Activated naive CD4-positive, alpha-beta T cell (primary cell): Measurements from ENCODE around the gene PRPF6.
"Not testable (repeated sequence)": the region's sequence is repeated elsewhere in the genome, so short reads cannot be mapped to it uniquely, and the experiment has no call there.

Experiments
- DNase-seq, 4 experiments: peaks; one replicate each; lab custom pipeline; 2025; lab: John Stamatoyannopoulos, UW

PRPF6 gene

DNA sequence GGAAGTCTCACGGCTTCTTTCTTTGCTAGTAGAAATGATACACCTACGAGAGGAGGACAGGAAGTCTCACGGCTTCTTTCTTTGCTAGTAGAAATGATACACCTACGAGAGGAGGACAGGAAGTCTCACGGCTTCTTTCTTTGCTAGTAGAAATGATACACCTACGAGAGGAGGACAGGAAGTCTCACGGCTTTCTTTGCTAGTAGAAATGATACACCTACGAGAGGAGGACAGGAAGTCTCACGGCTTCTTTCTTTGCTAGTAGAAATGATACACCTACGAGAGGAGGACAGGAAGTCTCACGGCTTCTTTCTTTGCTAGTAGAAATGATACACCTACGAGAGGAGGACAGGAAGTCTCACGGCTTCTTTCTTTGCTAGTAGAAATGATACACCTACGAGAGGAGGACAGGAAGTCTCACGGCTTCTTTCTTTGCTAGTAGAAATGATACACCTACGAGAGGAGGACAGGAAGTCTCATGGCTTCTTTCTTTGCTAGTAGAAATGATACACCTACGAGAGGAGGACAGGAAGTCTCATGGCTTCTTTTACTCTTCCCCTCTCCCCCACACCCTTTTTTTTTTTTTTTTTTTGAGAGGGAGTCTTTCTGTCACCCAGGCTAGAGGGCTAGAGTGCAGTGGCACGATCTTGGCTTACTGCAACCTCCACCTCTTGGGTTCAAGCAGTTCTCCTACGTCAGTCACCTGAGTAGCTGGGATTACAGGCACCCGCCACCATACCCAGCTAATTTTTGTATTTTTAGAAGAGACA lies 31.6 kb downstream of the PRPF6 start:
- not testable (repeated sequence) for DNase-seq

DNA sequence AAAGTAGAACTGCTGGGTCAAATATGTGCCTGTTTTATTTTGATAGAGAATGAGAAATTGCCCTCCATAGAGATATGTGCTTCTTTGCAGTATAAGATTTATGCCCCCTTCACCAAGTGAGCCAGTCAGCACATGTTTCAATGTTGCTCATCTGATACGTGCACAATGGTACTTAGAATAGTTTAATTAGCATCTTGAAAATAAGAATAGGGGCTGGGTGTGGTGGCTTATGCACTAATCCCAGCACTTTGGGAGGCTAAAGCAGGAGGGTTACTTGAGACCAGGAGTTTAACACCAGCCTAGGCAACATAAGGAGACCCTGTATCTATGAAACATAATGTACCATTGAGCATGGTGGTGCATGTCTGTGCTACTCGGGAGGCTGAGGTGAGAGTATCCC lies 34.7 kb downstream of the PRPF6 start:
- DNase-seq = no peak

DNA sequence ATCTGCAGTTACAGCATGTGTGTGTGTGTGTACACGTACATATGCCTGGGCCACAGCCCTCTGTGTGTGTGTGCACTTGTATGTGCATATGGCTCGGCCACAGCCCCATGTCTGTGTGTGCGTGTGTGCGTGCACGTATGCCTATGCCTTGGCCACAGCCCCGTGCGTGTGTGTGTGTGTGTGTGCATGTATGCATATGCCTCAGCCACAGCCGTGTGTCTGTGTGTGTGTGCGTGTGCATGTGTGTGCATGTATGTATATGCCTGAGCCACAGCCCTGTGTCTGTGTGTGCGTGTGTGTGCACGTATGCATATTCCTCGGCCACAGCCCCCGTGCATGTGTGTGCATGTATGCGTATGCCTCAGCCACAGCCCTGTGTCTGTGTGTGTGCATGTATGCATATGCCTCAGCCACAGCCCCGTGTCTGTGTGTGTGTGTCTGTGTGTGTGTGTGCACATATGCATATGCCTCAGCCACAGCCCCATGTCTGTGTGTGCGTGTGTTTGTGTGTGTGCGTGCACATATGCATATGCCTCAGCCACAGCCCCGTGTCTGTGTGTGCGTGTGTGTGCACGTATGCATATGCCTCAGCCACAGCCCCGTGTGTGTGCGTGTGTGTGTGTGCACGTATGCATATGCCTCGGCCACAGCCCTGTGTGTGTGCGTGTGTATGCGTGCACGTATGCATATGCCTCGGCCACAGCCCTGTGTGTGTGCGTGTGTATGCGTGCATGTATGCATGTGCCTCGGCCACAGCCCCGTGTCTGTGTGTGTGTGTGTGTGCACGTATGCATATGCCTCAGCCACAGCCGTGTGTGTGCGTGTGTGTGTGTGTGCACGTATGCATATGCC lies 40.4 kb downstream of the PRPF6 start:
- DNase-seq = no peak

DNA sequence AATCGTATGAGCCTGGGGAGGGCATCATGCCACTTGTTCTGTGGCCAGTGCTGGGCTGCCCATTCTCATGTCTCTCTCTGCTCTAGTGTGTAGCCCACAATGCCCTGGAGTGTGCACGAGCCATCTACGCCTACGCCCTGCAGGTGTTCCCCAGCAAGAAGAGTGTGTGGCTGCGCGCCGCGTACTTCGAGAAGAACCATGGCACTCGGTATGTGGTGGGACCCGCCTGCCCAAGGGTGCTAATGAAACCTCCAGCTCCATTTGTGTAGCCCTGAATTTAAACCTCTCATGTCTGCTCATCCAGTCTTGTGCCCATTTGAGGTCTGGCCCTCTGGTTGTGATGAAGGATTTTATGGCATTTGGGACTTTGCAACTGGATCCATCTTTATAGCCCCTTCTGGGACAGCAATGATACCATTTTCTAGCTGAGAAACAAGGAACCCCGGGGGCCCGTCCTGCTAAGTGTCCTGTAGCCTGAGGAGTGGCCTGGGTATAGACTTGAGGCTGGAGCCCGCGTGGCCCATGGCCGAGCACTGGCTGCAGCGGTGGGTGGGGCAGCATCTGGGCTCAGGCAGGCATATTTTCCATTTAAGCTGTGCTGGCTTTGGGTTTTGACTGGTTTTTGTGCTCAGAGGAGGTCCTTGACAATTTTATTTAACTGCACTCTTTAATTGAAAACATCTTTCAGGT lies 41.9 kb downstream of the PRPF6 start:
- no peak for DNase-seq

DNA sequence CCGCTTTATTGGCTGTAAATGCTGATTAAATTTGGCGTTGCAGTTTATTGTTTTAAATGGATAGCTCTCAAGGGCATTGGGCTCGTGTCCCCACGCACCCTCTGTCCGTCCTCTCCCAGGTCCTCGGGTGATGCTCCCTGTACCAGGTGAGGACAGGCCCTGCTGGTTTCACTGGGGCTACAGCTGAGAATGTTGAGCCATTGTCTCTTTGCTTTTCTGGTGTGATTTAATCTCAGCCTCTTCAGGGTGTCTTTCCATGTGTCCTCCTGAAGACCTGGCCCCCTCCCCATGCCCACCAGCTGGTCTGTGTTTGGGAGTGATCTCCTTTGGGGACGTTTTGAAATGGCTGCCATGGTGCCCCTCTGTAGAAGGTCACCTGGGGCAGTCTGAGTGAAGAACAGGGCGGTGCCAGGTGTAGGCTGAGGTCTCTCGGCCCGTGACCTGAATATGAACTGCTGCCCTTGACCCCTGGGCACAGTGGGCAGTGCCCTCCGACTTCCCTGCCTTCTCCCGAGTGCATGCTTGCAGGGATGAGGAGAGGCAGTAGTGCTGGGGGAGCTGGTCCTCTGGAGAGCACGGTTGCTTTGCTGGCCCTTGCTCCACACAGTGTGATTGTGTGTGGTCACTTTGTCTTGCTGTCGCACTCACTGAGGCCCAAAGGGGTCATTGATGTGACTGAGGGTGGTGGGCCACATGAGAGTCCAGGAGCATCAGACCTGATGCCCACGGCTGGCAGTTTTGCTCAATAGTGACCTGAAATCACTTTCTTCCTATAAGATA lies 42.6 kb downstream of the PRPF6 start:
- no peak for DNase-seq

DNA sequence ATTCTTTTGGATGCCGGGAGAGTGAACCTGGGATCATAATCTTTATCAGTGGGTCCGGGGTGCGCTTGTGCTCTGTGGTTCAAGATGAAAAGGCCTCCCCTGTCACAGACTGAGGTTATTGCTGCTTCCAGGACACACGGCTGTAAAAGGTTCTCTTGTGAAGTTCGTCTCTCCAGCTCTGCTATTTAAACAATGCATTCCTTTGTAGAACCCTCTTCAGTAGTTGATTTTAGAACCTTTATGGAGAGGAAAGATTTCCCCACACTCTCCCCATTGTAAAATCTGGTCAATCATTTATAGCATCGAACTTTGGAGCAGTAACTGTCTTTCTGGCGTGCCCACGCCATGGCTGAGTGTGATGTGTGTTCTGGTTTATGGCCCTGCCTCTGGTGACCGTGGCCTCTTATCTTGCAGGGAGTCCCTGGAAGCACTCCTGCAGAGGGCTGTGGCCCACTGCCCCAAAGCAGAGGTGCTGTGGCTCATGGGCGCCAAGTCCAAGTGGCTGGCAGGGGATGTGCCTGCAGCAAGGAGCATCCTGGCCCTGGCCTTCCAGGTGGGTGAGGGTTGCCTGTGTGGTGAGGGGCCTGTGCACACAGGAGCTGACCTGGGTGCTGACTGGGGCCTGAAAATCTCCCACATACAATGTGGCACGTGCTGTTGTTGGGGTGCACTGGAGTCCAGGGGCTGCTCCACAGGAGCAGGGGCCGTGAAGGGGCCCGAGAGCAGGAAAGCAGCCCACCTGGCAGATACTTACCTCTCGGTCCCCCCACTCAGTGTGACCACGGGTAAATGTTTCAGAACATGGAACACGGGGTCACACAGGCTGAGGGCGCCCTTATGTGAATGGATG lies 43.4 kb downstream of the PRPF6 start:
- DNase-seq = no peak

DNA sequence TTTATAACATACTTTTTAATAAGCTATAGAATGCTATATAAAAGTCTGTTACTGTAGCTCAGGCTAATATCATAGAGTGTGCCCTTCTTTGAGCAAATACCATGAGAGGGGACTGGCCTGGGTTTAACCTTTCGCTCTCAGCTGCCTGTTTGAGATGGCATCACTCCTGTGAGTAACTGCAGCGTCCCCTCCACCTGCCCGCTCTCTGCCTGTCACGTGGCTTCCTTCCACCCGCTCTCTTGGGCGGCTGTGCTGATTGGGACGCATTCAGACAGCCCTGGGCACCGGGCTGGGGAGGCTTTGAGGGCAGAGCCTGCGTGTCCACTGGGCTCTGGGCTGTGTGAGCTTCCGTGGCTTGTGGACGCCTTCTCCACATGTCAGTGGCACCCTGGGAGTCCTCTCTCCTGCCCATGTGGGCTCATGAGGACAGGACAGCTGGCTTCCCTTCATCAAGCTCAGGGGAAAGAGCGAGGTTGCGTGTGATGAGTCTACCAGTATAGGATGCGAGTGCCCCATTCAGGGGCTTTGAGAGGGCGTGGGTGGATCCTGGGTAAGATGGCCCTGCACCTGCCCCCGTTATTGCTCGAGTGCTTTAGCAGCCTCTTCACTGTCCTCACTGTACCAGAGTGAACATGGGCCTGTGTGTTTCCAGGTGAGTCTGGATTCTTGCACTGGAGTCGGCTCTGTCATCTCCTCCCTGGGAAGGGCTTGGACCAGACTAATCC lies 44.3 kb downstream of the PRPF6 start:
- no peak for DNase-seq

DNA sequence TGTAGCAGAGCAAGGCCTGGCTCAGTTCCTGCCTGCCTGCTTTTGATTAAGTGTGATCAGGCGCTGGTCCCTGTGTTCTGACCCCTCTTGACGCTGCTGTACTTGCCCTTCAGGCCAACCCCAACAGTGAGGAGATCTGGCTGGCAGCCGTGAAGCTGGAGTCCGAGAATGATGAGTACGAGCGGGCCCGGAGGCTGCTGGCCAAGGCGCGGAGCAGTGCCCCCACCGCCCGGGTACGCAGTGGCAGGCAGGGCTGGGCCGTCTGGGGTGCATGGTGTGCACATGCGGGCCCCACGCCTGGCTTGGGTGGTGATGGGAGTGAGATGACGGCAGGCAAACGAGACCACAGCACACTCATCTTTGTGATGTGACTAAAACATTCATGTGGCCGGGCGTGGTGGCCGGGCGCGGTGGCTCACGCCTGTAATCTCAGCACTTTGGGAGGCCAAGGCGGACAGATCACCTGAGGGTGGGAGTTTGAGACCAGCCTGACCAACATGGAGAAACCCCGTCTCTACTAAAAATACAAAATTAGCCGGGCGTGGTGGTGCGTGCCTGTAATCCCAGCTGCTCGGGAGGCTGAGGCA lies 45.0 kb downstream of the PRPF6 start:
- no peak for DNase-seq

DNA sequence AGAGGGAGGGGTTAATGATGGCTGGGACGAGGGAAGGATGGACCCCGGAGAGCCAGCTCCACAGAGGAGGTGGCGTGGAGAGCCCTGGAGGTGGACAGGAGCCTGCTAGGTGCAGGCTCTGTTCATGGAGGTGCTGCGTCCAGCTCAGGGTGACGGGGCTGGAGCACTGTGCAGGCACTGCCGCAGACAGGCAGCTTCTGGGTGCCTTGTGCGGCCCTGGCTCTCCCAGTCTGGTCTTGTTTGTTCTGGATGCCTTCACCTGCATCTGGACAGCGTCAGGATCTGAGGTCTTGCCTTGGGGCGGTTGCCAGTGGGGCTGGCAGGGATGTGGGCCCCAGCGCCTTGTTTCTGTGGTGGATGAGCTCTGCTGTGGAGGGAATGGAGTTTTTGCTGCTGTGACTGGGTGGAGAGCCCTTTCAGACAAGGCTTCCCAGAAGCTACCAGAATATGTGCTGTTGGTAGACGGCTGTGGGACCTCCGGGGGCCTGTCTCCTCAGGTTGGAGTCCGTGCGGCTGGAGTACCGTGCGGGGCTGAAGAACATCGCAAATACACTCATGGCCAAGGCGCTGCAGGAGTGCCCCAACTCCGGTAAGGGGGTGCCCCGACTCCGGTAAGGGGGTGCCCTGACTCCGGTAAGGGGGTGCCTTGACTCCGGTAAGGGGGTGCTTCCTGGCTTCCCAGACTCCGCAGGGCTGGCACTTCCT lies 47.2 kb downstream of the PRPF6 start:
- DNase-seq = no peak

DNA sequence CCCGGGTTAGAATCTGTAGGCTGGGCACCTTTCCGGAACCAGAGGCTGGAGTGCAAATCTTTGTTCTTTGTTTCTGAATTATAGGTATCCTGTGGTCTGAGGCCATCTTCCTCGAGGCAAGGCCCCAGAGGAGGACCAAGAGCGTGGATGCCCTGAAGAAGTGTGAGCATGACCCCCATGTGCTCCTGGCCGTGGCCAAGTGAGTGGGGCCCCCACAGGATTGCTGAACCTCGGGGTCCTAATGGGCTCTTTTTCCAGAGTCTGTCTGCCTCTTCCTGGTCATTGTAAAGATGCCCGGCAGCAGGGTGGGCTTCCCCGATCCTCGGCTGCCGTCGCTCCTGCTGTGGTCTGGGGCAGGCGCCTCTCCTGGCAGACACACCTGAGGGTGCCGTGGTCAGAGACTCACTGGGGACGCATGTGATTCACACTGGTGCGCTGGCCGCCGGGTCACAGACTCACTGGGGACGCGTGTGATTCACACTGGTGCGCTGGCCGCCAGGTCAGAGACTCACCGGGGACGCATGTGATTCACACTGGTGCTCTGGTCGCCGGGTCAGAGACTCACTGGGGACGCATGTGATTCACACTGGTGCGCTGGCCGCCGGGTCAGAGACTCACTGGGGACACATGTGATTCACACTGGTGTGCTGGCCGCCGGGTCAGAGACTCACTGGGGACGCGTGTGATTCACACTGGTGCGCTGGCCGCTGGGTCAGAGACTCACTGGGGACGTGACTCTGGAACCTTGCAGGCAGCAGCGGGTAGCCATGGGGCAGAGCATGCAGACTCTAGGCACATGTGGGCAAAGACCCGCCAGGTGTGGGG lies 48.6 kb downstream of the PRPF6 start:
- DNase-seq = no peak

DNA sequence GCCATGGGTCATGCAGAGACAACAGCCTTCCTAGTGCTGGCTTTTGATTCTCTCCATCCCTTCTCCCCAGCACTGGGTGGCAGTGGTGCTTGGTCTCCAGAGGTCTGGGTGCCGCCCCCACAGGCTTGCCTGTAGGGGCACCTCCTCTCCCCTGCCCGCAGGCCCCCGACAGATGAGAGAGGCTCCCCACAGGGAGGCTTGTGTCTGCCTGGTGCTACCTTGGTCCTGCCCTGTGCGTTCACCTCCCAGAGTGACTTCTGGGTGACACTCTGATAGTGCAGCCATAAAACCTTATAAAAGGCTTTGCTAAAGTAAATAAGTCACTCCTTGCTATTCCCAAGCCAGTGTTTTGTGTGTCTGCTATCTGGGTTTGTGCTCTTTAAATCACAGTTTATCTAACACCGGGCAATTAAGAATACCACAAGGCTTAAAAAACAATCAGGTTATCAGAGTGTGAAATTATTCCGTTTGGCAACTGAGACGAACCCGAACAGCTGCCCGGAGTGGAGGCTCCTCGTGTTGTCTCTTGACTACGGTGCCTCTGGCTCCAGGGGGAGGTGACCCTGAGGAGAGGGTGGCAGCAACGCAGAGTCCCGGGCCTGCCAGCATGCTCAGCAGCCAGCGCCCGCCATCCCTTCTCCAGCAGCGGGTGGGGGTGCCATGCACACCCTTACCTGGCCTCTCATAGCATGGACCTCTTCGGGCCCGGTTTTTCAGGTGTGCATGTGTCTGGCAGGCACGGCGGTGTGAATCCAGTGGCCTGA lies 49.6 kb downstream of the PRPF6 start:
- no peak for DNase-seq

DNA sequence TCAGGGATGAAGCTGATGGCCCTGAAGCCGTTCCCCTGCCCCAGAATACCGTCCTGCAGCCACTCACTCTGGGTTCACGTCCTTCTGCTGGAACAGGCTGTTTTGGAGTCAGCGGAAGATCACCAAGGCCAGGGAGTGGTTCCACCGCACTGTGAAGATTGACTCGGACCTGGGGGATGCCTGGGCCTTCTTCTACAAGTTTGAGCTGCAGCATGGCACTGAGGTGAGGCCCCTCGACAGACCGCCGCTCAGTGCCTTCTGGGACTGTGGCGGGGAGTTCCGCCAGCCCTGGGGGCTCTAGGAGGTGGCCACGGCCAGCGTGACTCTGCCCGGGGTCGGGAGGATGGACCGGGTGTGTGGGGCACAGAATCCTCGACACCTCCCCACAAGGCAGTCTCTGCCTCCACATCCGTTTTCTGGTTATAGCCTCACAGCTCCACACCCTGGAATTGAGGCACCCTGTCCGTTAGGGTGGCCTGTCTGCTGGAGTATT lies 50.9 kb downstream of the PRPF6 start:
- DNase-seq = no peak

DNA sequence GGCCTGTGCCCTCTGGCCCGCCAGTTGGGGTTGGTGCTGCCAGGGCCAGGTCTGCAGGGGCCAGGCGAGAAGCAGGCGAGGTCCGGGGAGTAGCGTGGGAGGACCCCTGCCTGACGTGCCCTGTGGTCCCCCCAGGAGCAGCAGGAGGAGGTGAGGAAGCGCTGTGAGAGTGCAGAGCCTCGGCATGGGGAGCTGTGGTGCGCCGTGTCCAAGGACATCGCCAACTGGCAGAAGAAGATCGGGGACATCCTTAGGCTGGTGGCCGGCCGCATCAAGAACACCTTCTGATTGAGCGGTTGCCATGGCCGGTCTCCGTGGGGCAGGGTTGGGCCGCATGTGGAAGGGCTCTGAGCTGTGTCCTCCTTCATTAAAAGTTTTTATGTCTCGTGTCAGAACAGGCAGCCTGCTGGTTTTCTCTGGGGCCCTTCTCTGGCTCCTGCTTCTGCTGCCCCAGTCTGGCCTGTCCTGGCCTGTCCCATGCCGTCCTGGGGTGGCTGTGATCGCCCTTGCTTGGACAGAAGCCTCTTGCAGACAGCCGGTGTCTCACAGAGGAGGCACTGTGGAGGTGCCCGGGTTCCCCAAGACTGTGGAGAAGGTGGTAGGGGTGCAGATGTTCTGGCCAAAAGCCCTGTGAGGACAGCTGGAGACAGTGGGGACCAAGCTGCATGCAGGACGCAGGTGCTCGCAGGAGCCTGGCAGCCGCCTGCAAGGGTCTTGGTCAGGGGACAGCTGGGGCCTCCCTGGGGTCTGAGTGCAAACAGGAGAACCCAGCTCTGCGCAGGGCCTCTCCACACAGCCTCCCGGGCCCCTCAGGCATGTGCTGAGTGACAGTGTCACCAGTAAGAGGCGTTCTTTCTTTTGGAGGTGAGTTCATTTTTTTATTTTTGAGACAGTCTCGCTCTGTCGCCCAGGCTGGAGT lies 52.0 kb downstream of the PRPF6 start:
- no peak for DNase-seq

DNA sequence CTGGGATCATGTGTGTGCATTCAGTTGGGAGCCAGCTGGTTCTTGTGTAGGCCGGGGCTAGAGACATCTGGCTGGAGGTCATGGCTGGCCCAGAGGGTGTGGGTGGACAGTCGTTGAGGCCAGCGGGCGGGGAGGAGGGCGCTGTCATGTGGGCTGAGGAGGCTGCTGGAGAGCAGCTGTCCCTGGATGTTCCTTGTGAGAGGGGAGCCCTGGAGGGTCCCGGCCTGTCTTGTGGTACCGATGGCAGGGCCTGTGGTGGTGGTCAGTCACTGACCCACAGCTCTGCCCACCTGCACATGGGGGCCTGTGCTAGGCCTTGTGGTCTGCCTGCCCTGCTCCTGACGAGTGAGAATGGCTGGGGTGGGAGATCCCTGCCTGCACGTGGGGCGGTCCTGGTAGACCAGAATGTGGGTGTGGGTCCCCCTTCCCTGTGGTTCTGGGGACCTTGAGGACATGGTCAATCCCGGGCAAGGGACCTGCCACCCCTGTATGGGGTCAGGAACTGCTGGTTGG lies 53.1 kb downstream of the PRPF6 start:
- DNase-seq = no peak

DNA sequence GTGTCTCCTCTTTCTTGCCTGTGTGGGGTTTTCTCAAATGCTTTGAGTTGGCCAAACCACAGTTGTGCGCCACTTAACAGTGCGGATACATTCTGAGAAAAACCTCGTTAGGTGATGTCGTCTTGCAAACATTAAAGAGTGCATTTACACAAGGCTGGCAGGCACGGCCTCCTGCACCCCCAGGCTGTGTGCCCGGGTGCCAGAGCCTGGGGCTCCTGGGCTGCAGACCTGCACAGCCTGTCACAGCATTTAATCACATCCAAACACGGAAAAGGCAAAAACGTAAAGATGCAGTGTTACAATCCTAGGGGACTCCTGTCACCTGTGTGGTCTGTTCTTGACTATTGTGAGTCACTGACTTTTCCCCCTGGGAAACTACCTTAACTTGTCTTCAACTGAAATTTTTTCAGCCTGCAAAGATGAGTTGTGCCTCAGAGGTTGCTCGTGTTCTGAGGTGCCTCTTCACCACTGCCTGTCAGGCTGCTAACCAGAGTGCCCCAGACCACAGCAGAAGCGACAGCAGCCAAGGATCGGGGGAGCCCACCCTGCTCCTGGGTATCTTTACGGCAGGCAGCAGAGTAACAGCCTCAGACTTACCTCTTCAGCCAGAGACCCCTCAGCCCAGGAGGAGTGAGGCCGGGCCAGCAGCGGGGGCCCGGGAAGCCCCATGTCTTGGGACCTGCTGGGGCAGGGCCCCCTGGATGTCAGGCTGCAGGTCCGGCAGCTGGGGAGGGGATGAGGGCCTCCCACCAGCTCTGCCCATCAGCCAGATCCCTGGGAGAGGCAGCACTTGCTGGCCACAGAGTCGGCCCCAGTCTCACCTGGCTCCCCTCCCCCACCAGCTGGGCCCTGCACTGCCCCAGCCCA lies 54.4 kb downstream of the PRPF6 start:
- DNase-seq = no peak
